AG04450 (cell line): ENCODE data around the gene CGREF1. TPM values are rescaled to one million over a fixed set of nuclear protein-coding genes. Genes with fewer than 3 reads are reported as not detected.

Source experiments
- CTCF ChIA-PET: fragments of 300-600, 350-600 bp; formaldehyde crosslinking; extraction: SDS; loops from one replicate; lab custom pipeline; 2022; ENCODE audit warnings: antibody characterized with exemption, inconsistent platforms; lab: Charles Lee
- POLR2A ChIA-PET: fragments of 350-600 bp; formaldehyde crosslinking; extraction: SDS; loops from one replicate; lab custom pipeline; 2021; ENCODE audit warnings: antibody characterized with exemption, inconsistent platforms; lab: Yijun Ruan, JAX
- DNase-seq: peaks from one replicate; pipeline ENCODE4 v3.0.0-alpha.2; 2011; ENCODE audit warnings: low read depth, low spot score
- H3K27ac ChIP-seq: one replicate; pipeline ENCODE4 v1.5.1; 2012; ENCODE audit warnings: low read depth, low read length, control low read depth
- H3K27me3 ChIP-seq: one replicate; pipeline ENCODE4 v1.6.0; 2012; ENCODE audit warnings: low read length; ENCODE audit not compliant: control insufficient read depth, insufficient read depth
- H3K4me3 ChIP-seq: 2 replicates; pipeline ENCODE4 v1.5.1; 2011; ENCODE audit warnings: mild to moderate bottlenecking, low read depth, low read length, control low read depth
- H3K9me3 ChIP-seq: 2 replicates; pipeline ENCODE4 v1.5.1; 2012; ENCODE audit warnings: low read length; ENCODE audit not compliant: control insufficient read depth, insufficient read depth
- polyA plus RNA-seq: library from polyadenylated mRNA; depleted of rRNA; stranded (reverse); fragments of >200 nt; gene quantifications from 2 replicates; pipeline ENCODE4 v1.2.3, GENCODE V29; 2011
- TF ChIP-seq, protein P1 (sequence below): IDR thresholded peaks from 2 replicates; pipeline ENCODE4 v1.5.1; 2011; ENCODE audit warnings: low read depth, low read length, control low read depth, inconsistent platforms

The CGREF1 gene
- polyA plus RNA-seq, 1 experiment: 0.71 TPM

DNA sequence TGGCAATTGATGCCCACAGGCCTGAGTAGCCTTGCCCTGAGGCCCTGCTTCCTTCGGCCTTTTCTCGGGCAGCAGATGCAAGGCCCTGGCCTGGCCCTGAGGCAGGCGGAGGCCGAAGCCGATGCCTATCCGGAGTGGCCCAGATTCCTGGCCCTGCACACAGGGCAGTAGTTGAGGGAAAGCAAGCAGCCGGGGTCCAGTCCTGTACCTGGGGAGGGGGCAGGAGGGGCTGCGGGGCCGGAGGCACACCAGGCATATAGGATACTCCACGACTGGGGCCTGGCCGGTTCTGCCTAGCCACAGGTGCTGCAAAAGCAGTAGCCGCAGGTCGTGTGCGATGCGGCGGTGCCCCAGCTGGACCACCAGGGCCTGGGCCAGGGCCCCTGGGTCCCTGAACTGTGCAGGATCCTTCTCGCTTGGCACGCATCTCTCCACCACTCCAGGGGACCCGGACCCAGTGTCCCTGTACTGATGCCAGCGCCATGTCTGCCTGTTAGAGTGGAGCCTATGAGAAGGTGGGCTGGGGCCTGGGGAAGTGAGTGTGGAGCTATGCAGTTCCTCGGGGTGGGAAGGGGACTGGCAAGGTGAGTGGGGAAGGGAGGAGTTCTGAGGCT, 18.5 kb upstream of the CGREF1 start:
- CTCF ChIA-PET: no interaction called here

DNA sequence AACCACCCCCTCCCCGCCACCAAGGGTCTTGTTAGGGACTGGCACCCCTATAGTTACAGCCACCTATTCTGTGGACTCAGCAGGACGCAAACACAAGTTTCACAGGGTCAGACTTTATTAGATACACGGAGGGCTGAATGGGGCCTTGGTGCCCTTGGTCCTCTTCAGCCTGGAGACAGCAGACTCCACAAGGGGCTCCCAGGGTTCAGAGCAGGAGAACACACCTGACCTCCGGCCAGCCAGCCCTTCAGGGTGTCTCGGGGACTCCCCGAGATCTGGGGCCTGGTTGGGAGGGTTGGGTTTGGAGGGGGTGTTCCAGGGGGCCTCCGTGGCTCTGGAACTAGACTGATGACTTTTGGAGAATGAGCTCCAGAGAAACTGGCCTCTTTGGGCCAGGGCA, 17.8 kb upstream of the CGREF1 start:
- H3K4me3 ChIP-seq: no peak overlapping the region
- DNase-seq: no peak
- CTCF ChIA-PET: no interaction called here
- POLR2A ChIA-PET: no interaction called here
- TF ChIP-seq, protein P1, sequence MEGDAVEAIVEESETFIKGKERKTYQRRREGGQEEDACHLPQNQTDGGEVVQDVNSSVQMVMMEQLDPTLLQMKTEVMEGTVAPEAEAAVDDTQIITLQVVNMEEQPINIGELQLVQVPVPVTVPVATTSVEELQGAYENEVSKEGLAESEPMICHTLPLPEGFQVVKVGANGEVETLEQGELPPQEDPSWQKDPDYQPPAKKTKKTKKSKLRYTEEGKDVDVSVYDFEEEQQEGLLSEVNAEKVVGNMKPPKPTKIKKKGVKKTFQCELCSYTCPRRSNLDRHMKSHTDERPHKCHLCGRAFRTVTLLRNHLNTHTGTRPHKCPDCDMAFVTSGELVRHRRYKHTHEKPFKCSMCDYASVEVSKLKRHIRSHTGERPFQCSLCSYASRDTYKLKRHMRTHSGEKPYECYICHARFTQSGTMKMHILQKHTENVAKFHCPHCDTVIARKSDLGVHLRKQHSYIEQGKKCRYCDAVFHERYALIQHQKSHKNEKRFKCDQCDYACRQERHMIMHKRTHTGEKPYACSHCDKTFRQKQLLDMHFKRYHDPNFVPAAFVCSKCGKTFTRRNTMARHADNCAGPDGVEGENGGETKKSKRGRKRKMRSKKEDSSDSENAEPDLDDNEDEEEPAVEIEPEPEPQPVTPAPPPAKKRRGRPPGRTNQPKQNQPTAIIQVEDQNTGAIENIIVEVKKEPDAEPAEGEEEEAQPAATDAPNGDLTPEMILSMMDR: no peak
- peaks cover 16% of the 10 kb centered on the region for H3K27me3 ChIP-seq
- no peak overlapping the region for H3K27ac ChIP-seq
- peaks cover 3% of the 10 kb centered on the region; the same call in 1 of the 2 replicates for H3K9me3 ChIP-seq

More for the DNA sequence above, 18.5 kb upstream of the CGREF1 start:
- Histone ChIP-seq H3K27me3 (peaks cover 20% of the 10 kb centered on the region), H3K9me3 (peaks cover 6% of the 10 kb centered on the region), H3K27ac (no peak overlapping the region), H3K4me3 (no peak overlapping the region)
- TF ChIP-seq, protein P1: no peak
- POLR2A ChIA-PET: no interaction called here
- DNase-seq: no peak

DNA sequence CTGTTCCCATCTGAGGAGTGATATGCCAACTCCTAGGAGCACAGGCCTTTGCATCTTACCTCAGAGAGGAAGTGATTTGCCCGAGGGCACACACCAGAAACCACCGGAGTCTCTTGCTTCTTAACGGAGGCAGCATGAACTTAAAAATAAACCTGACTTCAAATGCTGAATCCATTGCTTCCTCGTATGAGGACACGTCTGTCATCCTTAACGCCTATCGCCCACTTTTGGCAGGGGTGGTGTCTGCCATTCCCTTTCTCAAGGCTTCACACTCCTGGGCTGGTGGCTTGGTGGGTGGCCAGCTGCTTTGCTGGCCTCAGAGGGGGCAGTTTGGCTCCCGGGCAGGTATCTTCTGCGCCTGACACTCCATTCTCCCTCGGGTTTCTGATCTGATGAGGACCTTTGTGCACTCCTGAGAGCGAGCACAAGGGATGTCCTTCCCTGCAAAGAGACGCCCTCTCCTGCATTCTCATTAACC, 16.6 kb upstream of the CGREF1 start:
- POLR2A ChIA-PET: no interaction called here
- CTCF ChIA-PET: no interaction called here

GRCh38 chr2:27134781-27135477, 16.0 kb upstream of the CGREF1 start:
- Histone ChIP-seq H3K4me3 (no peak overlapping the region), H3K27me3 (peaks cover 13% of the 10 kb centered on the region), H3K9me3 (peaks cover 3% of the 10 kb centered on the region; the same call in 1 of the 2 replicates), H3K27ac (no peak overlapping the region)
- CTCF ChIA-PET: interaction anchor here (1.1 to 3.3 kb wide), 5 partner anchors 11 to 158 kb away, joined by 3 to 49 read pairs (median 9); partner anchors contain the start of gene ABHD1
- no peak for DNase-seq
- POLR2A ChIA-PET: interaction anchor here (1.2 to 1.3 kb wide), 4 partner anchors 77 to 188 kb away, joined by 3 to 4 read pairs (median 4); partner anchors contain the start of genes ATRAID and SLC5A6
- TF ChIP-seq, protein P1: no peak

More for the DNA sequence above, 16.6 kb upstream of the CGREF1 start:
- no peak overlapping the region for H3K27ac ChIP-seq
- TF ChIP-seq, protein P1: no peak
- no peak overlapping the region for H3K4me3 ChIP-seq
- no peak for DNase-seq
- peaks cover 15% of the 10 kb centered on the region for H3K27me3 ChIP-seq
- H3K9me3 ChIP-seq: peaks cover 3% of the 10 kb centered on the region; the same call in 1 of the 2 replicates
